DND-41 (cell line): ENCODE results near the gene CSNK2A2.

Experiments used
- CTCF ChIP-seq: IDR thresholded peaks from 2 replicates; pipeline ENCODE4 v1.5.1; 2012; ENCODE audit warnings: borderline replicate concordance, low read length, moderate library complexity, mild to moderate bottlenecking; ENCODE audit not compliant: poor library complexity, severe bottlenecking; ENCODE audit errors: extremely low read depth
- EZH2 ChIP-seq: IDR thresholded peaks from 3 replicates; pipeline ENCODE4 v1.6.1; 2012; ENCODE audit warnings: borderline replicate concordance, low read depth, mild to moderate bottlenecking, moderate library complexity, low read length, inconsistent platforms; ENCODE audit not compliant: severe bottlenecking

- TF ChIP-seq CTCF = no peak
- TF ChIP-seq EZH2 = no peak
These were observed 15.1 kb upstream of the CSNK2A2 start for GRCh38 chr16:58212824-58213655.
